Central memory CD4-positive, alpha-beta T cell (primary cell): ENCODE results near the gene FBXO9.
A peak's percentile ranks its signal among the peaks of the same experiment; 100 is the strongest.
"Not testable (repeated sequence)": the region's sequence is repeated elsewhere in the genome, so short reads cannot be mapped to it uniquely, and the experiment has no call there.

Experiments
- DNase-seq: peaks from one replicate; pipeline ENCODE4 v3.0.0; 2022

The FBXO9 gene

GRCh38 chr6:53048431-53049195, 16.6 kb upstream of the FBXO9 start:
- peak; percentile 37 for DNase-seq

- no peak for DNase-seq
Measured at GRCh38 chr6:53049415-53049814, 15.8 kb upstream of the FBXO9 start.

DNA sequence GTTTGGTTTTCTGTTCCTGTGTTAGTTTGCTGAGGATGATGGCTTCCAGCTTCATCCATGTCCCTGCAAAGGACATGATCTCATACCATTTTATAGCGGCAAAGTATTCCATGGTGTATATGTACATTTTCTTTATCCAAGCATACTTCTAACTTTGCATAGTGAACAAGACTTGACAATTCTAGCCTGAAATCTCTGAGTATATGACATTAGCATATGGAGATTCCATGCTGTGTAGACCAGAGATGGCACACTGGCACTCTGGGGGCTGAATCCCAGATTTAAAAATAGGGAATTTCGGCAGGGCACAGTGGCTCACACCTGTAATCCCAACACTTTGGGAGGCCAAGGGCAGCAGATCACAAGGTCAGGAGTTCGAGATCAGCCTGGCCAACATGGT, 13.1 kb upstream of the FBXO9 start:
- not testable (repeated sequence) for DNase-seq

GRCh38 chr6:53054532-53054931, 10.7 kb upstream of the FBXO9 start:
- DNase-seq: no peak

DNA sequence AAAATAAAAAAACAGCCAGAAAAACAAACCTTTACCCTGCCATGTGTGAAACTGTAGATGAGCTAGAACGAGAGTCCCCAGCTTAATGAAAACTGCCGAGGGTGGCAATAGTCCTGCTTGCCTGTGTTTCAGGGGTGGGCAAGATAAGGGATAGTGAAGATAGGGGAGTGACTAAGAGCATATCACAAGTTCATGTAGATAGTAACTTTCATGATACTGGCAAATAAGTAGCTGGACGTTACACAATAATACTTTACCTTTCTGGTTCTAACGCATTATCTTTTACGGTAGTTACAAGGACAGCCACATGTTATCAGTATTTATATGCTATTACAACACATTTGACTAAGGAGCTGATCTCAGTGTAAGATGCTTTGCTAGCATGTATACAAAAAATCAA, 9.3 kb upstream of the FBXO9 start:
- DNase-seq: no peak

DNA sequence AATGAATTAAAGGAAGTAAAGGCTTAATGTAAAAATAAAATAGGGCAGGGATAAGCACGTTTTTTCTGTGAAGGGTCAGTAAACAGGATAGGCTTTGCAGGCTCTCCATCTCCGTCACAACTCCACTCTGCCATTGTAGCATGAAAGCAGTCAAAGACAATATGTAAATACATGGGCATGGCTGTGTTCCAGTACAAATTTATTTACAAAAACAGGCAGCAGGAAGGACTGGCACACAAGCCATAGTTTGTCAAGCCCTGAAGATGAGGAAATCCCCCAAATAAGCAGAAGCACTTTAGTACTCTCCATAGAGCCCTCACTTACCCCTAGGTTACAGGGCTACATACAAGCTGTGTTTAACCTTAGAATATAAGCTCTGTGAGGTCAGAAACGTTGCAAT, 8.9 kb upstream of the FBXO9 start:
- DNase-seq: no peak

DNA sequence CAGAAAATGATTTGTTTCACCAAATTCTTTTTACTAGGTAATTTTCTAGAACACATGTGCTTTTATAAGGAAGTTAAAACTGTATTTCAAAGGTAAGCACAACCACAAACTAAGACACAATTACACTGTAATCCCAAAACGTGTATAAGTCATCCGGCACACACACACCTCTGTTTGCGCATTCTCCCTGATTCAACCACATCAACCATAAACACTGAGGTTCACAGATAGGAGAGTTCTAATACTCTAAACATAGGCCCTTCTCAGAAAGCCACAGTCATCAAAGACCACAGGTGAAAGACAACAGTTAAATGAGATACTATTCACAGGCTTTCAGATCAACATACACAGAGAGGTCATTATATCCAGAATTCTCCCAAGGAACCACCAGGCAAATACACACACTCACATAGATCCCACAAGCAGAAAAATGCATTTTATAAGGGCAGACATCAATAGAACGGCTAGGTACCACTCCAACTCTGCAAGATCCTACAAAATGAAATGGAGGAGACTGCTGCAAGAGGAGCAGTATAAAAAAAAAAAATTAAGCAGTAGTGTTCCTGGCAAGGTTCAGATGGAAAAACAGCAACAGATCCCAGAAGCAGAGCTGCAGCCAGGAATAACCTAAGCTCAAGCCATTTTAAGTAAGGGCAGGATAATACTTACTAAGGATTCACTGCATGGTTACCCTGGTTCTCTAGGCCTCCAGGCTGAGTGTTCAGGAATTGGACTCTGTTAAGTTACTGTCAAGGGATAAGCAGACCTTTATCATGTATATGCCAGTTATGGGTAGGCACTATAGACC, 6.6 kb upstream of the FBXO9 start:
- DNase-seq: no peak

- DNase-seq: no peak
Measured at GRCh38 chr6:53059648-53060589, 5.3 kb upstream of the FBXO9 start.

DNA sequence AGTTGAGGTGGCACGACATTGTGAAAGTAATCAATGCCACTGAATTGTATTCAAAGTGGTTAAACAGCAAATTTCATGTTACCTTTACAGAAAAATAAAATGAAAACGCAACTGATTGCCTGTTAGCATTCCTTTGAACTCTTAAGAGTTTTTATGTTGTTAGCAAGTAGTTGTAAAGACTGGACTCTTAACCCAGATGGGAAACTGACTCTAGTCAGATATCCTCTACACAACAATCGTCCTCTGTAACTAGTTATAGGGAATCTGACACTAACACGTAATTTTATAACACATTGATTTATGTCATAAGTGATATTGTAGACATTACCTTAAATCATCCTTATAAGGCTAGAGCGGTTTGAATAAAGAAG, 3.0 kb upstream of the FBXO9 start:
- no peak for DNase-seq

DNA sequence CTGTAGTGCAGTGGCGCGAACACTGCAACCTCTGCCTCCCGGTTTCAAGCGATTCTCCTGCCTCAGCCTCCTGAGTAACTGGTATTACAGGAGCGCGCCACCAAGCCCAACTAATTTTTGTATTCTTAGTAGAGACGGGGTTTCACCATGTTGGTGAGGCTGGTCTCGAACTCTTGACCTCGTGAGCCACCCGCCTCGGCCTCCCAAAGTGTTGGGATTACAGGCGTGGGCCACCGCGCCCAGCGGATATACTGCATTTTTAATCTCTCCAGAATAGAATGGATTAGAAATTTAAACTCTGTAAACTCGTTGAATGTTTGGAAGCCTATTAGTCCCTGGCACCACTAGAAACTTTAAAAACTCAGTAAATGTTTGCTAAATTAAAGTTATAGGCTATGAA, 949 bp upstream of the FBXO9 start:
- DNase-seq: not testable (repeated sequence)

DNA sequence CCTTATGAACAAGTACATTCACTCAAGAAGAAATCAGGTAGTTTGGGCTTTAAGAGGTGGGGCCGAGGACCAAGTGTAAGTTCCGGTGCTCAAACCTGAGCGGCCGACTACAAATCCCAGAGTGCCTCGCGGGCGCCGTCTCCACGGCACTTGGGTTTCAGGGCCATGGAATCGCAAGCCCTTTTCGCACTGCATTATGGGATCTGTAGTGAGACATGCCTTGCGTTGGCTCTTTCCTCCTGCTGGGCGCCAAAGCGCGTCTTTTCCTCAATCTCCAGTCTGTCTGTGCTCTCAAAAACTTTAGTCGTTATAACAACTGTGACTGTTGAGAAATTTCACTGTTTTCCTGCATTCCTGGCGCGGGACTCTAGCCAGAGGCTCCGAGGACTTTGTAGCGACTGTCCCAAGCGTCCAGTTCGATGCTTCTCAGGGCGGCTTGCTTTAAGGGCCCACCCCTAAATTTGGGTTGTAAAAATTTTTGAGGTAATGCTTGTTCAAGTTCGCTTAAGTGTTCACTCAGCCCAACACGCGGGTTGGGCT, 408 bp upstream of the FBXO9 start:
- DNase-seq: peak; percentile 96

DNA sequence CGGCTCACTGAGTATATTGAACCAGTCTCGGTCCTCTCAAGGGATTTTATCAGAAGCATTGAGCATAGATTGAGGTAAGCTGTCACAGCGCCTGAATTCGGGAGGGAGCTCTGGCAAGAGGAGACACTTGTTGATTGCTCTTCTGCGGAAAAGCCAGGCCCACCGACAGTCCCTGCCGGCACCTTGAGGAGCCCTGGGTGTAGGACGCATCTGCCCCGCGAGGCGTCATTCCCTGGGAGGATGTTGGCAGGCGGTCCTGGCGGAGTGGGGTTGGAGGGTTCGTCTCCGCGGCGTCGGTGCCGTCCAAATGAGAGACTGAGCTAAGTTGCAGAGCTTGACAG, 843 bp downstream of the FBXO9 start:
- DNase-seq: peak; percentile 21

GRCh38 chr6:53066874-53067706, 1.9 kb downstream of the FBXO9 start:
- no peak for DNase-seq

GRCh38 chr6:53067849-53068361, 2.7 kb downstream of the FBXO9 start:
- DNase-seq: no peak

DNA sequence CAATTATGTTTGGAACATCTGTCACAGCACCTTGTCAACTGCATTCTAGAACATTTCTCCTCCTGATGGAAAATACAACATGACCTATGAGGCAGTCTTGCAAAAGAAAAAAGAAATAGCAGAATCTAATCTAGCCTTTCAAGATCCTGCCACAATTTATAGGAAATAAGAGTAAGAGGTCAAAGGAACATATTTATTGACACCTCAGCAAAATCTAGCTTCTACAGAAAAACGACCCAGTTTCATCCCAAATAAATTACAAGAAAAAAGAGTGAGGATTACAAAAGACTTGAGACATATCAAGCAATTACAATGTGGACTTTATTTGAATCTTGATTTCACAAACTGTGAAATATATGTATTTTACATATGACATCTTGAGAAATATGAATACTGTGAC, 4.2 kb downstream of the FBXO9 start:
- DNase-seq: no peak

DNA sequence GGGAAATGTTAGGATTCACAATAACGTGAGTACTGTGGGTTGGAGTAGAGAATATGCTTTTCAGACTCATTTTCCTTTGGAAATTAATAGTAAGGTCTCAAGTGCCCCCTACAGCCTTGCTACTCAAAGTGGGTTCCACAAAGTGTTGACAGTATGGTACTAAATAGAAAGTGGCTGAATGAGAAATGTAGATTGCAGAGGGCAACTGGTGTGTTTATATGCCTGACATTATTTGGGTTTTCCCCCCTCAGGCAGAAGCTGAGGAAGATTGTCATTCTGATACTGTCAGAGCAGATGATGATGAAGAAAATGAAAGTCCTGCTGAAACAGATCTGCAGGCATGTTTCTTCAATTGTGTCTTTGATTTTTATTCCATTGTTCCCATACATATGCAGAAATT, 5.6 kb downstream of the FBXO9 start:
- no peak for DNase-seq

DNA sequence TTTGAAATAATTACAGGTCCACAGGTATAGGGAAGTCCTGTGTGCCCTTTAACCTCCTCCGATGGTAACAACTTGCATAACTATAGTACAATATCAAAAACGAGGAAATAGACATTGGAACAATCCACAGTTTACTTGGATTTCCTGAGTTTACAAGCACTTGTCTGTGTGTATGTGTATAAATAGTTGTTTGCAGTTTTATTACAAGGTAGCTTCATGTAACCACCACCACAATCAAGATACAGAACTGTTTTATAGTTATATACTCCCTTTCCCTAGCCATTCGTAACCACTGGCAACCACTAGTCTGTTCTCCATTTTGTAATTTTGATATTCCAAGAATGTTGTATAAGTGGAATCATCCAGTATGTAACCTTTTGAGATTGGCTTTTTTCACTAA, 9.1 kb downstream of the FBXO9 start:
- no peak for DNase-seq

DNA sequence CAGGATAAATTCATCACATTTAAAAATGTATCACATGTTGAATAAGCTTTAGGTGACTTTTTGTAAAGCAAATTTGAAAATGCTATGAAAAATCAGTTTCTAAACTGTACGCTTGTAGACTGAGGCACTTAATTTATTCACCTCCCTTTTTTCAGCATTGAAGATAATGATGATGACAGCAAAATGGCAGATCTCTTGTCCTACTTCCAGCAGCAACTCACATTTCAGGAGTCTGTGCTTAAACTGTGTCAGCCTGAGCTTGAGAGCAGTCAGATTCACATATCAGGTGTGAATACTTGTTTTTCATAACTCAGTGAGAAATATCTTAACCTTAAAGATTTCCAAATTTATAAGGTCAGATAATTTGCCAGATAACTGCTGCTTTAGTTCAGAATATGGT, 15.6 kb downstream of the FBXO9 start:
- DNase-seq: no peak

DNA sequence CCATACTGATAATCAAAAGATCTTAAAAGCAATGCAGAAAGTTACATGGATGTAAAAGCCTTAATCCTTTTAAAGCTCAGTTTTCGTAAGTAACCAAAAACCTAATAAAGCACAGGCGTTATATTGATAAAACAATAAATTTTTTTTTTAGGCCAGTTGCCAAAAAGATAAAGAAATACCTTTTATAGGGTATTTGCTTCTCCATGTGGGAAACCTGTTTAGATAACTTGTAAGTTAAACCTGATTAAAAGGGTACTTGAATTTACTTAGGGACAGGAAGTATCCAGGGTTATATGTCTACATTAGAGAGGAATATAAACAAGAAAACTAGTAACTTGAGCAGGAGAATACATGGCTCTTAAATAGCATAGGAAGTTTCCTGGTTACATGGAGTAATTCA, 21.1 kb downstream of the FBXO9 start:
- DNase-seq: no peak

GRCh38 chr6:53089948-53090347, 24.7 kb downstream of the FBXO9 start:
- DNase-seq: no peak

DNA sequence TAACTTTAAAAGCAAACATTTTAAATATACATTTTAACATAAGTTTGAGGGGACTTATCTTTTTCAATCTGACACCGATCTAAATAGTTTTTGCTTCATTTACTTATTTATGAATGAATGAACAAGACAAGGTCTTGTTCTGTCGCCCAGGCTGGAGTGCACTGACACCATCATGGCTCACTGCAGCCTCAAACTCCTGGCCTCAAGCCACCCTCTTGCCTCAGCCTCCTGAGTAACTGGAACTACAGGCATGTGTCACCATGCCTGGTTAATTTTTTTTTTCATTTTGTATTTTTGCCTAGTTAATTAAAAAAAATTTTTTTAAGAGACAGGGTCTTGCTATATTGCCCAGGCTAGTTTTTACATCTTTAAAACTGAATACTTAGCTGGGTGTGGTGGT, 25.4 kb downstream of the FBXO9 start:
- DNase-seq: no peak

GRCh38 chr6:53095270-53095669, 30.1 kb downstream of the FBXO9 start:
- DNase-seq: no peak
